KMS-11 (cell line): ENCODE measurements around the gene KCTD2.
"Not testable (repeated sequence)": the region's sequence is repeated elsewhere in the genome, so short reads cannot be mapped to it uniquely, and the experiment has no call there.

Experiments
- H2AFZ ChIP-seq: fragments of 200-600 bp; sonication (generic); 2 replicates; pipeline ENCODE4 v1.6.1; 2016; ENCODE audit warnings: antibody characterized with exemption, mixed run types, low read depth
- H3K27ac ChIP-seq: fragments of 200-600 bp; sonication (generic); 2 replicates; pipeline ENCODE4 v1.6.1; 2016; ENCODE audit warnings: mild to moderate bottlenecking, mixed run types
- H3K27me3 ChIP-seq: fragments of 200-600 bp; sonication (generic); 2 replicates; pipeline ENCODE4 v1.6.1; 2017; ENCODE audit warnings: mild to moderate bottlenecking, low read depth, mixed run types, moderate library complexity; ENCODE audit not compliant: insufficient read depth
- H3K36me3 ChIP-seq: fragments of 200-600 bp; sonication (generic); 2 replicates; pipeline ENCODE4 v1.6.1; 2017; ENCODE audit warnings: mild to moderate bottlenecking, mixed run types; ENCODE audit not compliant: insufficient read depth
- H3K4me1 ChIP-seq: fragments of 200-600 bp; sonication (generic); 2 replicates; pipeline ENCODE4 v1.6.1; 2016; ENCODE audit warnings: mild to moderate bottlenecking, low read depth, mixed run types; ENCODE audit not compliant: poor library complexity, severe bottlenecking
- H3K4me2 ChIP-seq: fragments of 200-600 bp; sonication (generic); 2 replicates; pipeline ENCODE4 v1.7.0; 2016; ENCODE audit warnings: mild to moderate bottlenecking, mixed run types
- H3K4me3 ChIP-seq: fragments of 200-600 bp; sonication (generic); IDR thresholded peaks from 2 replicates; pipeline ENCODE4 v1.6.1; 2017; ENCODE audit warnings: low read depth, low read length, mixed read lengths; ENCODE audit not compliant: insufficient read depth
- H3K79me2 ChIP-seq: fragments of 200-600 bp; sonication (generic); 2 replicates; pipeline ENCODE4 v1.6.1; 2016; ENCODE audit warnings: low read depth, mixed run types; ENCODE audit not compliant: insufficient read depth
- H3K9ac ChIP-seq: fragments of 200-600 bp; sonication (generic); 2 replicates; pipeline ENCODE4 v1.6.1; 2016; ENCODE audit warnings: mild to moderate bottlenecking, mixed run types
- H4K20me1 ChIP-seq: fragments of 200-600 bp; sonication (generic); 2 replicates; pipeline ENCODE4 v1.6.1; 2016; ENCODE audit warnings: mild to moderate bottlenecking, mixed run types; ENCODE audit not compliant: insufficient read depth
- CTCF ChIP-seq: fragments of 200-600 bp; sonication (generic); conservative IDR thresholded peaks from 2 replicates; pipeline ENCODE4 v1.6.1; 2017; ENCODE audit warnings: low read depth, mild to moderate bottlenecking, antibody characterized with exemption, low read length, moderate library complexity, mixed read lengths

Gene KCTD2

GRCh38 chr17:75003070-75003956, 43.7 kb upstream of the KCTD2 start:
- H3K4me3 ChIP-seq = no peak overlapping the region

GRCh38 chr17:75003957-75004355, 43.1 kb upstream of the KCTD2 start:
- Histone ChIP-seq H3K36me3 (no peaks in the 10 kb centered on the region), H3K4me1 (no peaks in the 10 kb centered on the region), H3K79me2 (no peaks in the 10 kb centered on the region), H4K20me1 (no peaks in the 10 kb centered on the region), H3K4me3 (no peak overlapping the region), H3K4me2 (no peak overlapping the region), H3K27me3 (no peaks in the 10 kb centered on the region), H3K27ac (no peak overlapping the region), H3K9ac (no peak overlapping the region), H2AFZ (no peak overlapping the region)
- no peak for TF ChIP-seq CTCF

More at GRCh38 chr17:75003070-75003956, 43.7 kb upstream of the KCTD2 start:
- Histone ChIP-seq H3K27ac (no peak overlapping the region), H3K27me3 (no peaks in the 10 kb centered on the region), H3K36me3 (no peaks in the 10 kb centered on the region), H3K79me2 (no peaks in the 10 kb centered on the region), H3K9ac (no peak overlapping the region), H2AFZ (no peak overlapping the region), H4K20me1 (no peaks in the 10 kb centered on the region), H3K4me2 (no peak overlapping the region), H3K4me1 (no peaks in the 10 kb centered on the region)
- no peak for TF ChIP-seq CTCF

- Histone ChIP-seq H3K4me2 (no peak overlapping the region), H3K9ac (no peak overlapping the region), H3K27me3 (no peaks in the 10 kb centered on the region), H3K4me1 (no peaks in the 10 kb centered on the region), H4K20me1 (no peaks in the 10 kb centered on the region), H2AFZ (no peak overlapping the region), H3K27ac (no peak overlapping the region), H3K4me3 (no peak overlapping the region), H3K36me3 (no peaks in the 10 kb centered on the region), H3K79me2 (no peaks in the 10 kb centered on the region)
- TF ChIP-seq CTCF = no peak
Observed at GRCh38 chr17:75004371-75004770, 42.7 kb upstream of the KCTD2 start.

GRCh38 chr17:75005291-75005690, 41.7 kb upstream of the KCTD2 start:
- no peaks in the 10 kb centered on the region for H3K79me2 ChIP-seq
- H3K27ac ChIP-seq = no peak overlapping the region
- no peaks in the 10 kb centered on the region for H3K4me1 ChIP-seq
- H3K36me3 ChIP-seq = no peaks in the 10 kb centered on the region
- no peak overlapping the region for H2AFZ ChIP-seq
- H3K4me2 ChIP-seq = no peak overlapping the region
- no peak for TF ChIP-seq CTCF
- H3K27me3 ChIP-seq = no peaks in the 10 kb centered on the region
- H4K20me1 ChIP-seq = no peaks in the 10 kb centered on the region
- H3K4me3 ChIP-seq = no peak overlapping the region
- H3K9ac ChIP-seq = no peak overlapping the region

- H2AFZ ChIP-seq, H4K20me1 ChIP-seq, H3K27me3 ChIP-seq, H3K9ac ChIP-seq, H3K4me2 ChIP-seq, H3K4me1 ChIP-seq, H3K4me3 ChIP-seq, H3K36me3 ChIP-seq, H3K27ac ChIP-seq, H3K79me2 ChIP-seq: not testable (repeated sequence)
Observed at GRCh38 chr17:75006084-75006483, 40.9 kb upstream of the KCTD2 start.
